Activated CD4-positive, alpha-beta T cell treated with anti-CD3 and anti-CD28 coated beads, Interleukin-2, amount 50 U/mL, for 24 hours (primary cell): ENCODE data around the gene SRGAP2B.
"Not testable (repeated sequence)": the region's sequence is repeated elsewhere in the genome, so short reads cannot be mapped to it uniquely, and the experiment has no call there.

Source experiments
- DNase-seq, 2 donors: peaks; one replicate each; pipeline ENCODE4 v3.0.0-alpha.2; 2020; ENCODE audit warnings: low read depth in 1 of 2, low spot score in 1 of 2

SRGAP2B gene

DNA sequence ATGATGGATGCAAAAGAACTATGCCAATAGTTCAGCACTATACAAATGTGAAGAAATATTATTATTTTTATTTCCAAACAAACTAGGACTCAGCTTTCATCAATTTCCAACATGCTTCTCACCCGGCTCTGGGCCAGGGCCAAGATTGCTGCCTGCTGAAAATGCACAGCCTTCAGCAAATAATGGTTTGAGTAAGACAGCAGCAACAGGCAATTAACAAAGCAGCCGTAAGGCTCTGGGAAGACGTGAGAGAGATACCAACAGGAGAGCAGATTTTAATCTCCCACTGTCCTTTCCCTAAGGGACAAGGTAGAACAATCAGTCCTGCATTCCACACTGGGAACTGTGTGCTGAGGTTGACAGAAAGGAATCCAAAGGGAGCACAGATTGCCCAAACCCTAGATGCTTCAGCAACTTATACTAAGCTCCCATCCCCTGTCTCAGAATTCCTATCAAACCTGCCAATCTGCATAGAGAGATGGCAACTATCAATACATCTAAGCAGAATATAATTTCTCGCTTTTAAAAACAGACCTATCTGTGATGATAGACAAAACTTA lies 134.1 kb downstream of the SRGAP2B start:
- DNase-seq, result not testable (repeated sequence)

DNA sequence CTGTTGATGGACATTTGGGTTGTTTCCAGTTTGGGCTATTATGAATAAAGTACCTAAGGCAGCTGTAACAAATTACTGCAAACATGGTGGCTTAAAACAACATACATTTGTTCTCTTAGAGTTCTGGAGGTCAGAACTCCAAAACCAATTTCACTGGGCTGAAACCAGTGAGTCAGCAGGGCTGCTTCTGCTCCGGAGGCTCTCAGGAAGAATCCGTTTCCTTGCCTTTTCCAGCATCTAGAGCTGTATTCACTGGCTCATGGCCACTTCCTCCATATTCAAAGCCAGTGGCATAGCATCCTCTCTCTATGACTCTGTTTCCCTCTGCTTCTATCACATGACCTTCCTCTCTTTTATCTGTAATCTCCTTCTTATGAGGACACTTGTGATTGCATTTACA lies 146.7 kb downstream of the SRGAP2B start:
- DNase-seq, result not testable (repeated sequence)

GRCh38 chr1:144947495-144947894 lies 147.6 kb downstream of the SRGAP2B start:
- not testable (repeated sequence) for DNase-seq

- DNase-seq, result not testable (repeated sequence)
These were observed 148.3 kb downstream of the SRGAP2B start for GRCh38 chr1:144946525-144947480.

DNA sequence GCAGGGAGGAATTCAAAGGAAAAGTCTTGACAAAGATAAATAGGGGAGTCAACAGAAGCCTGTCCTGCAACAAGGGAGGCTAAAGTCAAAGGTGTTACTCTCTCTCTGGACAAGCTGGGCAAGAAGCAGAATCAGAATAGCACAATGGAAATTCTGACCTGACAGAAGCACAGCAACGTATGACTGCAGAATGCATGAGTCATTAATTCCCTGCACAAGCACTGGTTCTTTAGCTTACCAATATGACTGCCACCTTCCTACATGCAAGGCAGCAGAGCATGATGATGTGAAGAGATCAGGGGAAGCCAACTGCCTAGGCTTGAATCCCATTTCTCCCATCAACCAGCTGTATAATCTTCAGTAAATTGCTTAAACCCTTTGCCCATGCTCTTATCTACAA lies 153.4 kb downstream of the SRGAP2B start:
- not testable (repeated sequence) for DNase-seq

GRCh38 chr1:144940054-144940453 lies 155.1 kb downstream of the SRGAP2B start:
- not testable (repeated sequence) for DNase-seq

DNA sequence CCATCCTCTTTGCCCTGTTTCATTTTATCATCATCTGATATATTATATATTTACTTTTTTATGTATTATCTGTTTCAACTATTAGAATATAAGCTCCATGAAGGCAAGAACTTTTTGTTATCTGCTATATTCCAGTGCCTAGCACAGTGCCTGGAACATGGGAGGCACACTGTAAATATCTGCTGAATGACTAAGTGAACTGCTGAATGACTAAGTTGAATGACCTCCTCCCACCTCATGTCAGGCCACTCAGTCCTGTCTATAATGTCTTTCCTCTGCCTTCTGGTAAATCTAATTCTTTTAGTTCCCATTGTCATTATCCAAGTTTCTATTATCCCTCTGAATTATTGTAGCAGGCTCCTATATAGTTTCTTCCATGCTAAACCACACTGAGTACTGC lies 156.5 kb downstream of the SRGAP2B start:
- DNase-seq, result not testable (repeated sequence)

DNA sequence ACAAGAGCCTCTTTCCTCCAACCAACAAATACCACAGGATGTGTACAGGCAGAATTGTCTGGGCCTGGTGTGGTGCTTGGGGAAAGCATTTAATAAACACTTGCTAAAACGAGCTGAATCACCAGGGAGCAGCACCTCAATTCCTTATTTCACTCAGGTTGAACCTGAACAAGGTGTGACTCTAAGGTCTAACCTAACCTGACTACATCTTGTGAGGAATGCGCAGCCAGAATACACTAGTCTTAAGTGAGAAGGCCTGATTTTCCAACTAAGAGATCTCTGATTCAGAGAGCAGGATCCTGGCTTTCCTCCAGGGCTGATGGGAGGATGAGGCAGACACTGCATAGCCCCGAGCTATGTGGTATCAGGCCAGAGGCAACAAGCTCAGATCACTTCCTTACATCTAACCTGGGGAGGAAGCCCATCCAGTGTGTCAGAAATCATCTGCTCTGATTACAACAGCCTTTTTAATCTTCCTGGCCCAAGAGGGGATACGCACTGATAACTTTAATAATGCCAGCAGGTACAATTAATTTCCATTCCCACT lies 158.9 kb downstream of the SRGAP2B start:
- not testable (repeated sequence) for DNase-seq

DNA sequence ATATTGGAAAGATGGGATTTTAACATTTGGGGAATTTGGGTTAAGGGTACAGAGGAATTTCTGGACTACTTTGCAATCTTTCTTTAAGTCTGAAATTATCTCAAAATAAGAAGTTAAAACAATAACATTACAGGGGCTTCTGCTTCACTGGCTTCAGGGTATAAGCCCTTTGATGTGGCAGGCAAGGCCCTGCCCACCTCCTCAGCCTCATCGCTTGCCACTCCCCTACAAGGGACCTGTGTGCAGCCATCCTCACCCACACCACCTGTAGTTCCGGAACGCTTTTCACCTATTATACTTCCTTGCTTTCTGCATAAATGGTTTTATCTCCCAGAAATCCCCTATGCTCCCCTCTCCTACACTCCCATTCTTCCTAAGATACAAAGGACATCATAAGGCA lies 159.8 kb downstream of the SRGAP2B start:
- DNase-seq, result not testable (repeated sequence)

GRCh38 chr1:144933014-144933413 lies 162.1 kb downstream of the SRGAP2B start:
- not testable (repeated sequence) for DNase-seq

- not testable (repeated sequence) for DNase-seq
These were observed 163.0 kb downstream of the SRGAP2B start for GRCh38 chr1:144932153-144932552.

GRCh38 chr1:144931553-144931952 lies 163.6 kb downstream of the SRGAP2B start:
- not testable (repeated sequence) for DNase-seq

DNA sequence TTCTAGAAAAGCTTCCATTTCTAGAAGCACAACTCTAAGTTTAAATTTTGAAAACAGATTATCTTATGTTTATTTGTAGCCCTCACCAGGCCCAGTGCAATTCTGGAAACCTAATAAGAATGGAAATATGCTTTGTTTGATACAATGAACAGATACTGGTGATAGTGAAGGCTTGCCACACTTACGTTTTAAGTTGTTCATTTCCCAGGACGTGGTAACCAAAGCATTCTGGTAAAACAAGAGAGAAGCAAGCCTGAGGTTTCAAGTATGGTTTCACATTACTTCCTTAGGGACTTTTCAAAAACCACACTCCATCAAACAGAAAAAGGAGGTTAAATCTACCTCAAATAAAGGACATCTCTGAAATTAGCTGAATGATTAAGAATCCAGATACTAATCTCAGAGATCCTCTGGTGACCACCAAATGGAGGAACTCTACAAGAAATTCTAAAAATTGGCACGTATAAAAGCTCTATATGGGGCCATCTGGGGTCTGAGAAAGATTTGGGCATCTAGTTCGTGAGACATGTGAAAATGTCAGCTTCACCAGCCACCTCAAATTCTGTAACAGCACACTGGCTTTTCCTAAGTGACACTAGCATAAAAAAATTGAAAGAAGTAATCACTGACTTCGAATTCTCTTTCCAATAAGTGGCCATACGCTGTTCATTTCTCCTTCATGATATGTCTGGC lies 164.9 kb downstream of the SRGAP2B start:
- DNase-seq, result not testable (repeated sequence)

DNA sequence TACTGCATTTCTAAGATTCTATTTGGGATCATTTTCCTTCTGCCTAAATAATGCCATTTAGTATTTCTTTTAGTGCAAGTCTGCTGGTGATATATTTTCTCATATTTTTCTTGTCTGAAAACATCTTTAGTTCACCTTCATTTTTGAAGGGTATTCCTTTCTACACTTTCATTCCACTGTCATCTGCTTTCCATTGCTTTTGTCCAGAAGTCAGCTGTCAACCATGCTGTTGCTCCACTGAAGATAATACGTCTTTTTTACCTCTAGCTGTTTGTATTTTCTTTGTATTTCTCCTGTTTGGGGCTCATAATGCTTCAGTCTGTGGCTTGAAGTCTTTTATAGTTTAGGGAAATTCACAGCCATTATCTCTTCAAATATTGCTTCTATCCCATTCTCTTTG lies 167.8 kb downstream of the SRGAP2B start:
- not testable (repeated sequence) for DNase-seq

- not testable (repeated sequence) for DNase-seq
These were observed 171.5 kb downstream of the SRGAP2B start for GRCh38 chr1:144923640-144924039.

- not testable (repeated sequence) for DNase-seq
These were observed 172.3 kb downstream of the SRGAP2B start for GRCh38 chr1:144922785-144923184.

GRCh38 chr1:144919106-144919505 lies 176.0 kb downstream of the SRGAP2B start:
- not testable (repeated sequence) for DNase-seq

- DNase-seq, result not testable (repeated sequence)
These were observed 177.0 kb downstream of the SRGAP2B start for GRCh38 chr1:144918027-144918603.

DNA sequence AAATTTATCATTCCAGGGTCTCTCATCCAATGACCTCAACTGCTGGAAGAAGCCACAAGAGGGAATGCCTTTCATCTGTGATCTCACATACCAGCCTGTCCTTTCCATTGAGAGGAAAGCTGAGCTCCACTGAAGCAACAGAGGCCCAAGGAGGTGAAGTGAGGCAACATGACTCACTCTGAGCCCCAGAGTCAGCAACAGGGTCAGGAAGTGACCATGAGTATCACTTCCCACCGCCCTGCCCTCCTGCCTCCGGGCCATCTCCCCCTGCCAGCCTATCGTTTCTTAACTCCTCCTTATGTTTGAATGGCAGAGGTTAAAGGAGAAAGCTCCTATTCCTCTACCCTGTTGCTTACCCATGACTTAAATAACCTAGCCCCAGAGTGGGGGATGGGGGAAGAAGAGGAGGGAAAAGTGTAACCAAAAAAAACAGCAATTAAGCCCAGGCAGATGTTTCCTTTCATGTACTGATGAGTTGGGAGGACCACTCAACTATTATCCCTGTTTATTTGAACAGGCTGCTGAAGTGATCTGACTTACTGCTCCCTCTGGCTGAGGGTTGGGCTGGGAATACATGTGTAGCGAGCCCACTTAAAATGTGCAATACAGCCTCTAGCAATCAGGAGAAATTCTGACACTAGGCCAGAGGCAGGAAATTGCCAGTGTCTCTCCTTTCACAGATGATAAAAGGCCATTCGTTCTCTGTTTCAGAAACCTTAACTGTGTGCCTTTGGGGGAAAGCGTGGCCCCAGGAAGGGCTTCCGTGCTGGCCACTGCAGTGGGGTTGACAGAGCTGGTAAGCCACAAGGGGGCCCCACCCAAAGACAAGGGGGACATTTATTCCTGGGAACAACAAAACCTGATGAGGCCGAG lies 177.7 kb downstream of the SRGAP2B start:
- not testable (repeated sequence) for DNase-seq
